ENCODE data around the gene MYEF2. TPM values are rescaled to one million over a fixed set of nuclear protein-coding genes. Genes with fewer than 3 reads are reported as not detected.

MYEF2 gene
- total RNA-seq = 0.49 and 8.3 TPM in 2 replicates

GRCh38 chr15:48177766-48178647, at the start of gene MYEF2:
TSS of gene MYEF2 (minus strand) at chr15:48178295. CDS start at chr15:48178237, 58 bp downstream.

GRCh38 chr15:48205981-48206380, 27.9 kb upstream of the MYEF2 start, which contains the start of gene SLC12A1:
TSS of gene SLC12A1 (plus strand) at chr15:48206302. CDS start at chr15:48207720, 1,418 bp downstream.

GRCh38 chr15:48191574-48192225, 13.6 kb upstream of the MYEF2 start, which contains the start of gene CTXN2:
TSS of gene CTXN2 (plus strand) at chr15:48191665. CDS start at chr15:48201301, 9,636 bp downstream.

GRCh38 chr15:48120745-48121144, 57.4 kb downstream of the MYEF2 start, which contains the start of gene SLC24A5:
TSS of gene SLC24A5 (plus strand) at chr15:48120990. CDS start at chr15:48121045, 55 bp downstream.

Other genes with a start within 250 kb of the MYEF2 start
- gene SLC24A5, start 57.3 kb downstream of the MYEF2 start, total RNA-seq = not detected in 2 replicates
- gene CTXN2, start 13.4 kb upstream of the MYEF2 start, total RNA-seq = not detected in 2 replicates
- not detected in 2 replicates for gene SLC12A1, start 28.0 kb upstream of the MYEF2 start, total RNA-seq
- gene DUT, start 153.1 kb upstream of the MYEF2 start, total RNA-seq = 45.0 and 48.9 TPM in 2 replicates

Data from cardiac atrium fibroblast (primary cell).